HL-60/S4 treated with retinoic acid at 250 ng/mL for 4 days and 3 days (cell line): ENCODE data around the gene CACNA1H.
"Not testable (repeated sequence)": the region's sequence is repeated elsewhere in the genome, so short reads cannot be mapped to it uniquely, and the experiment has no call there.

Source experiments
- in situ Hi-C: fragments of 300-500 bp; cut with MboI; formaldehyde crosslinking; loops from 2 replicates; pipeline ENCODE4 v1.7.0; 2022; ENCODE audit warnings: low sequenced_read_pairs

Gene CACNA1H

GRCh38 chr16:1185460-1186207, 32.7 kb downstream of the CACNA1H start:
- in situ Hi-C loops, result not testable (repeated sequence)

- in situ Hi-C loops, result no loop called here
Measured at GRCh38 chr16:1188432-1189189, 35.7 kb downstream of the CACNA1H start.

GRCh38 chr16:1189455-1189854, 36.5 kb downstream of the CACNA1H start:
- in situ Hi-C loops, result no loop called here

- in situ Hi-C loops, result not testable (repeated sequence)
Measured at GRCh38 chr16:1190789-1191188, 37.9 kb downstream of the CACNA1H start.

- in situ Hi-C loops, result no loop called here
Measured at GRCh38 chr16:1192384-1193073, 39.6 kb downstream of the CACNA1H start.

- in situ Hi-C loops, result no loop called here
Measured at GRCh38 chr16:1193143-1193824, 40.4 kb downstream of the CACNA1H start.

- in situ Hi-C loops, result no loop called here
Measured at GRCh38 chr16:1193825-1194581, 41.1 kb downstream of the CACNA1H start.

GRCh38 chr16:1194665-1195392, 41.9 kb downstream of the CACNA1H start:
- in situ Hi-C loops, result no loop called here

GRCh38 chr16:1195393-1195666, 42.4 kb downstream of the CACNA1H start:
- in situ Hi-C loops, result no loop called here

GRCh38 chr16:1196494-1196893, 43.6 kb downstream of the CACNA1H start:
- in situ Hi-C loops, result no loop called here

- in situ Hi-C loops, result no loop called here
Measured at GRCh38 chr16:1197237-1197866, 44.4 kb downstream of the CACNA1H start.

- in situ Hi-C loops, result no loop called here
Measured at GRCh38 chr16:1198194-1198593, 45.3 kb downstream of the CACNA1H start.

GRCh38 chr16:1198671-1199346, 45.9 kb downstream of the CACNA1H start:
- in situ Hi-C loops, result not testable (repeated sequence)

GRCh38 chr16:1199347-1200013, 46.6 kb downstream of the CACNA1H start:
- in situ Hi-C loops, result no loop called here

- in situ Hi-C loops, result no loop called here
Measured at GRCh38 chr16:1200014-1200627, 47.2 kb downstream of the CACNA1H start.

- in situ Hi-C loops, result no loop called here
Measured at GRCh38 chr16:1201444-1201843, 48.5 kb downstream of the CACNA1H start.

GRCh38 chr16:1202274-1202673, 49.4 kb downstream of the CACNA1H start:
- in situ Hi-C loops, result no loop called here

GRCh38 chr16:1204933-1205332, 52.0 kb downstream of the CACNA1H start:
- in situ Hi-C loops, result no loop called here
